ENCODE results near the gene MUC3A.

DNA sequence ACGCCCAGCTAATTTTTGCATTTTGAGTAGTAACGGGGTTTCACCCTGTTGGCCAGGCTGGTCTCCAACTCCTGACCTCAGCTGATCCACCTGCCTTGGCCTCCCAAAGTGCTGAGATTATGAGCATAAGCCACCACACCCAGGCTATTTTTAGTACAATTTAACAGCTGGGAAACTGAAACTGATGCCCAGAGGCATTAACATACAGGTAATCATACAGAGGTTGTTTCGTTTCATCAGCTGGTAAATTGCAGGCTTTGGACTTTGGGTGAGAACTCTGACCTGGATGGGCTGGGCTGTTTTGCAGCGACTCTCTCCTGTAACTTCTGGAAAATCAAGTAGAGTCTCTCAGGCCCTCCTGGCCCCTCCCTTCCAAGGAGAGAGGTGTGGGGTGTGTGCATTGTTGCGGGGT, 47.4 kb upstream of the MUC3A start:
- TF ChIP-seq EZH2 (IDR thresholded peaks at IDR 0.05; ENCODE audit: borderline replicate concordance) = no peak
- TF ChIP-seq, protein P1, sequence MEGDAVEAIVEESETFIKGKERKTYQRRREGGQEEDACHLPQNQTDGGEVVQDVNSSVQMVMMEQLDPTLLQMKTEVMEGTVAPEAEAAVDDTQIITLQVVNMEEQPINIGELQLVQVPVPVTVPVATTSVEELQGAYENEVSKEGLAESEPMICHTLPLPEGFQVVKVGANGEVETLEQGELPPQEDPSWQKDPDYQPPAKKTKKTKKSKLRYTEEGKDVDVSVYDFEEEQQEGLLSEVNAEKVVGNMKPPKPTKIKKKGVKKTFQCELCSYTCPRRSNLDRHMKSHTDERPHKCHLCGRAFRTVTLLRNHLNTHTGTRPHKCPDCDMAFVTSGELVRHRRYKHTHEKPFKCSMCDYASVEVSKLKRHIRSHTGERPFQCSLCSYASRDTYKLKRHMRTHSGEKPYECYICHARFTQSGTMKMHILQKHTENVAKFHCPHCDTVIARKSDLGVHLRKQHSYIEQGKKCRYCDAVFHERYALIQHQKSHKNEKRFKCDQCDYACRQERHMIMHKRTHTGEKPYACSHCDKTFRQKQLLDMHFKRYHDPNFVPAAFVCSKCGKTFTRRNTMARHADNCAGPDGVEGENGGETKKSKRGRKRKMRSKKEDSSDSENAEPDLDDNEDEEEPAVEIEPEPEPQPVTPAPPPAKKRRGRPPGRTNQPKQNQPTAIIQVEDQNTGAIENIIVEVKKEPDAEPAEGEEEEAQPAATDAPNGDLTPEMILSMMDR (IDR thresholded peaks at IDR 0.05; ENCODE audit: poor library complexity) = no peak
